Measurements from ENCODE around the gene B4GALT5. TPM values are rescaled to one million over a fixed set of nuclear protein-coding genes. Genes with fewer than 3 reads are reported as not detected.

Gene B4GALT5
- total RNA-seq, 2 experiments from 2014 or later, result 9.8 to 18.8 TPM

GRCh38 chr20:49747707-49748524 is 34.2 kb upstream of the B4GALT5 start:
- Histone ChIP-seq H3K9me2 (ENCODE audit: insufficient read depth, low read length) (no peaks in the 10 kb centered on the region), H3K27ac (ENCODE audit: low read depth, low read length, poor library complexity, severe bottlenecking) (no peak overlapping the region), H4K20me1 (ENCODE audit: insufficient read depth, low read length) (no peaks in the 10 kb centered on the region), H3K4me1 (ENCODE audit: insufficient read depth, low read length, poor library complexity, severe bottlenecking) (peaks cover 43% of the 10 kb centered on the region), H3K36me3 (ENCODE audit: insufficient read depth, low read length) (no peaks in the 10 kb centered on the region), H2AFZ (ENCODE audit: low read length) (no peak overlapping the region), H3K4me2 (ENCODE audit: low read length) (no peak overlapping the region), H3K79me2 (ENCODE audit: insufficient read depth, low read depth, low read length) (no peaks in the 10 kb centered on the region), H3K9me3 (ENCODE audit: low read length) (no peaks in the 10 kb centered on the region), H3K4me3 (ENCODE audit: low read depth, low read length, poor library complexity, severe bottlenecking) (no peak overlapping the region)
- TF ChIP-seq EZH2phosphoT487 (IDR thresholded peaks at IDR 0.05; ENCODE audit: borderline replicate concordance, low read depth, low read length) (no peak), CTCF (conservative IDR thresholded peaks at IDR 0.05; ENCODE audit: low read length) (no peak)
- ChIA-PET CTCF (ENCODE audit: unreplicated experiment) (no interaction called here), POLR2A (interaction anchor here (0.6 to 1.7 kb wide), 5 partner anchors 10 to 562 kb away, joined by 3 to 5 read pairs (median 3); no protein-coding TSS in a partner anchor)
- intact Hi-C loops (cut with micrococcal nuclease; ENCODE audit: unreplicated experiment), result no loop called here
- BruUV-seq (replicated peaks), result no TSS peak
- DNase-seq (ENCODE audit: low spot score), result no peak

GRCh38 chr20:49742948-49743347 is 29.3 kb upstream of the B4GALT5 start:
- no peaks in the 10 kb centered on the region for H3K36me3 ChIP-seq (ENCODE audit: insufficient read depth, low read length)
- H3K9me2 ChIP-seq (ENCODE audit: insufficient read depth, low read length), result no peaks in the 10 kb centered on the region
- no peak overlapping the region for H3K27ac ChIP-seq (ENCODE audit: low read depth, low read length, poor library complexity, severe bottlenecking)
- H3K79me2 ChIP-seq (ENCODE audit: insufficient read depth, low read depth, low read length), result no peaks in the 10 kb centered on the region
- H3K9me3 ChIP-seq (ENCODE audit: low read length), result no peaks in the 10 kb centered on the region
- no peak overlapping the region for H2AFZ ChIP-seq (ENCODE audit: low read length)
- no peaks in the 10 kb centered on the region for H4K20me1 ChIP-seq (ENCODE audit: insufficient read depth, low read length)
- H3K4me3 ChIP-seq (ENCODE audit: low read depth, low read length, poor library complexity, severe bottlenecking), result no peak overlapping the region
- no TSS peak for BruUV-seq (replicated peaks)
- CTCF ChIA-PET (ENCODE audit: unreplicated experiment), result interaction anchor here (0.5 kb wide), 1 partner anchor 67 kb away, joined by 5 read pairs; no protein-coding TSS in a partner anchor
- peaks cover 9% of the 10 kb centered on the region for H3K4me1 ChIP-seq (ENCODE audit: insufficient read depth, low read length, poor library complexity, severe bottlenecking)
- TF ChIP-seq EZH2phosphoT487 (IDR thresholded peaks at IDR 0.05; ENCODE audit: borderline replicate concordance, low read depth, low read length), result no peak
- DNase-seq (ENCODE audit: low spot score), result no peak
- intact Hi-C loops (cut with micrococcal nuclease; ENCODE audit: unreplicated experiment), result no loop called here
- POLR2A ChIA-PET, result no interaction called here
- no peak overlapping the region for H3K4me2 ChIP-seq (ENCODE audit: low read length)

- CTCF ChIA-PET (ENCODE audit: unreplicated experiment), result no interaction called here
- no peak overlapping the region for H3K4me2 ChIP-seq (ENCODE audit: low read length)
- H3K4me3 ChIP-seq (ENCODE audit: low read depth, low read length, poor library complexity, severe bottlenecking), result no peak overlapping the region
- H3K36me3 ChIP-seq (ENCODE audit: insufficient read depth, low read length), result no peaks in the 10 kb centered on the region
- TF ChIP-seq CTCF (conservative IDR thresholded peaks at IDR 0.05; ENCODE audit: low read length) (no peak), EZH2phosphoT487 (IDR thresholded peaks at IDR 0.05; ENCODE audit: borderline replicate concordance, low read depth, low read length) (no peak)
- no peaks in the 10 kb centered on the region for H3K9me2 ChIP-seq (ENCODE audit: insufficient read depth, low read length)
- no peak overlapping the region for H2AFZ ChIP-seq (ENCODE audit: low read length)
- intact Hi-C loops (cut with micrococcal nuclease; ENCODE audit: unreplicated experiment), result no loop called here
- no peaks in the 10 kb centered on the region for H3K9me3 ChIP-seq (ENCODE audit: low read length)
- H3K79me2 ChIP-seq (ENCODE audit: insufficient read depth, low read depth, low read length), result no peaks in the 10 kb centered on the region
- POLR2A ChIA-PET, result interaction anchor here (1.0 to 2.0 kb wide), 2 partner anchors 17 to 44 kb away, joined by 3 to 6 read pairs; no protein-coding TSS in a partner anchor
- BruUV-seq (replicated peaks), result no TSS peak
- peaks cover 19% of the 10 kb centered on the region for H3K4me1 ChIP-seq (ENCODE audit: insufficient read depth, low read length, poor library complexity, severe bottlenecking)
- DNase-seq (ENCODE audit: low spot score), result no peak
- no peaks in the 10 kb centered on the region for H4K20me1 ChIP-seq (ENCODE audit: insufficient read depth, low read length)
- no peak overlapping the region for H3K27ac ChIP-seq (ENCODE audit: low read depth, low read length, poor library complexity, severe bottlenecking)
These were observed 28.3 kb upstream of the B4GALT5 start for GRCh38 chr20:49741977-49742376.
